GM21390 (cell line): ENCODE results near the gene SGMS1.
A peak's percentile ranks its signal among the peaks of the same experiment; 100 is the strongest.

ENCODE experiments used
- ATAC-seq: cut with Tn5 transposase; IDR thresholded peaks from one replicate; pipeline ENCODE4 v1.9.1; 2021; ENCODE audit not compliant: unreplicated experiment

SGMS1 gene

DNA sequence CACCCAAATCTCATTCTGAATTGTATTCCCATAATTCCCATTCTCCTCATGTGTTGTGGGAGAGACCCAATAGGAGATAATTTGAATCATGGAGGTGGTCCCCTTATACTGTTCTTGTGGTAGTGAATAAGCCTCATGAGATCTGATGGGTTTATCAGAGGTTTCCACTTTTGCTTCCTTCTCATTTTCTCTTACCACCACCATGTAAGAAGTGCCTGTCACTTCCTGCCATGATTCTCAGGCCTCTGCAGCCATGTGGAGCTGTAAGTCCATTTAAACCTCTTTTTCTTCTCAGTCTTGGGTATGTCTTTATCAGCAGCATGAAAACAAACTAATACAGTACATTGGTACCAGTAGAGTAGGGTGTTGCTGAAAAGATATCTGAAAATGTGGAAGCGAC is 274.2 kb downstream of the SGMS1 start:
- no peak for ATAC-seq

DNA sequence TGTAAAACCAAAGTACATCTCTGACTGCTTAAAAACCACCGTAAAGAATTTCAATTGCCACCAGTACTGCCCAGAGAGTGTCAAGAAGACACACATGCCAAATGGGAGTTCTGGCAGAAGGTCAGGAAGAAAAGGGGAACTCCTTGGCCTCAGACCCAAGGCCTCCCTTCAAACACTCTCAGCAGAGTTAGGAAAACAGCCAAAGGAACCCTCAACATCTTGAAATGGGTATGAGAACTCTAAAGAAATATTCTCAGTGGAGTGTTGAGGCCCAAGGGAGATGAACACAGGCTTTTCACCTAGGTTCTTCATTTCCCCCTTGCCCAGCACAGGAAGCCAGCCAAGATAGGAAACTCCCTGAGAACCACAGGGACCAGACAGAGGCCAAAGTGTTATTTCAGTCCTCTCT is 276.4 kb downstream of the SGMS1 start:
- peak; percentile 93 for ATAC-seq

DNA sequence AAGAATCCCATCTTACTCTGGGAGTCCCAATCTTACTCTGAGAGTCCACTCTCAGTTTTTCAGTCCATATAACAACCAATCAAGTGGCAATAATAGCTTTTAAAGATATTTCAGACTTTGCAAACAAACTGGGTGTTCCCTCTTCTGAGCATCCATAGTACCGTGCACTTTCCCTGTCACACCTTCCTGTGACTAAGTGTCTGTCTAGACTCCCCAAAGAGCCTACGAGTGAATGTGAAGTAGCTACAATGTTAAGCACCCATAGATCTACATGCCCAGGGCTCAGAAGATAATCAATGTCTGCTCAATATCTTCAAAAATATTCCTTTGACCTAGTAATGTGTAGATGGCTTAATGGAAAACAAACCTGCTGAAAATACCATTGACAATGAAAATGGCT is 276.8 kb downstream of the SGMS1 start:
- ATAC-seq = peak; percentile 26

DNA sequence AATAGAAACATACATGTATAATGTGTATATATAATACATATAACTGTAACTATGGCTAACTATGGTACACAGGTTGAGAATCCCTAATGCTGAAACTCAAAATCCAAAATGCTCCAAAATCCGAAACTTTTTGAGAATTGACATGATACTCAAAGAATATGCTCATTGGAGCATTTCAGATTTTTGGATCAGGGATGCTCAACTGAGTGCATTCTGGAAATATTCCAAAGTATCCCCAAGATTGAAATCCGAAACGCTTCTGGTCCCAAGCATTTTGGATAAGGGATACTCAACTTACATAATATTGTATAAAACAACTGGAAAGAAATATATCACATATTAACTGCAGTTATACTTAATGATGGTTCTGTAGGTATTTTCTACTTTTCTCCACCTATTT is 278.2 kb downstream of the SGMS1 start:
- no peak for ATAC-seq

GRCh38 chr10:50343702-50344331 is 279.9 kb downstream of the SGMS1 start:
- no peak for ATAC-seq

DNA sequence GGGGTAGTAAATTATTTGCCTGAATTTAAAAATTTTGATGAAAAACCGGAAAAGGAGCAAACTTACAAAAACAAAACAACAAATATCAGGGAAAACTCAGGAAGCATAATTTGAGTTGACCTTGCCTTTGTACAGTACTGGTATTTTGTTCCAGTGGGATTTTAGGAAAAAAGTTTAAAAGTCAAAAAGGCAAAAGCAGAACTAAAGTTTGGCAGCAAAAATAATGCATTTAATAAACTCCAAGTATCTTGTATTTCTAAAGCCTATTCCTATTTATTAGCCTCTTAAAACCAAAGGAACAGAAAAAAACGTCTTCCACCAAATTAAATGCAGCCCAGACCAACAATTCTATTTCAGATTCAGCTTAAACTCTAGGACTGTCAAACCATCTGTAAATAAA is 281.8 kb downstream of the SGMS1 start:
- no peak for ATAC-seq

DNA sequence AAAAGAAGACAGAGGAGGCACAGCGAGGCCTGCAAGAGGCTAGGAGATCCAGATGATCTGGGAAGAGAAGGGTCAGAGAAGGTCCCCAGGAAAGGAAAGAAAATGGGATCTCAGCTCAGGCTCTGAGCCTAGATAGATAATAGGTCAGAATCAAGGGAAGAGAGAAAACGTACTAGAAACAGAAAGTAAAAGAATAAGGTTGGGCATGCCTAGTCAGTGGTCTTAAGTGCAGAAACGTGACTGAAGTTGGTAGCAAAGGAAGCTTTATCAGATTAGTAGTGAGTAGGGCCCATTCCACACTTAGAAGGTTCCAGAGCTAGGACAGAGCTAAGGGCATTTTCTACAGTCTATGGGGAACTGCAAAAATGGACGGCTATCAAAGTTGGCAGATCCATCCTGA is 287.6 kb downstream of the SGMS1 start:
- ATAC-seq = peak; percentile 45

DNA sequence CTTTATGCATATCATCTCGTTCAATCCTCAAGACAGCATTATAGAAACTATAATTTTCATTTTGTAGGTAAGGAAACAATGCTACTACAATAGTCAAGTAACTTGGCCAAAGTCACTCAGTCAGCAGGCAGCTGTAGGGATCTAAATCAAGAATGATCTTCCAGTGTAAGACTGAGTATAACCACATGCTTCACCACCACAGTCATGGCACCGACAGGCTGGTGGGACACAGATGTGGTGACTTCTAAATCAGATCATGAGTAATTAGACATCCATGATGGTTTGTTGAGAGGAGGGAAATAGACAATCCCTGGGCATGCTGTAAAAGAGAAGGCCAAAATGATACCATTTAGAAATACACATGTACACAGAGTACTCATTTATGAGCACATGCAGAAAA is 288.4 kb downstream of the SGMS1 start:
- ATAC-seq = no peak

GRCh38 chr10:50334273-50334672 is 289.5 kb downstream of the SGMS1 start:
- ATAC-seq = no peak

DNA sequence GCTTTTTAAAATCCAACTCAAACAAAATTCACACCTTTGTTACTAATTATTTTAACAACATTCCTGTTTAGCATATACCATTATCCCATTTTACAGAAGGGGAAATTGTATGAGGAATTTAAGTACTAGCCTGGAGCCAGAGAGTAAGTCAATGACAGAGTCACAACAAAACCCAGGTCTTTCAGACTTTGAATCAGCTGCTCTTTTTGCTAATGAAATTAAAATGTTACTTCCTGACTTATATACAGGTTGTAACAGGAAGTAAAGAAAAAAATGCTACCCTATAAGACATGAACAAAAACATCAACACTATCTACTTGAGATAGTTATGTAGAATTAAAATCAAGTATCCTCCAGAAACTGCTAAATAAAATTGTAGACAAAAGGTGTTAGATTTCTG is 289.9 kb downstream of the SGMS1 start:
- ATAC-seq = no peak

GRCh38 chr10:50332108-50332842 is 291.5 kb downstream of the SGMS1 start:
- no peak for ATAC-seq

- ATAC-seq = no peak
These were observed 292.3 kb downstream of the SGMS1 start for GRCh38 chr10:50331486-50331885.

GRCh38 chr10:50326757-50327701 is 296.7 kb downstream of the SGMS1 start:
- no peak for ATAC-seq

GRCh38 chr10:50326172-50326555 is 297.6 kb downstream of the SGMS1 start:
- no peak for ATAC-seq

GRCh38 chr10:50325449-50326171 is 298.1 kb downstream of the SGMS1 start:
- ATAC-seq = peak; percentile 78

- ATAC-seq = no peak
These were observed 298.9 kb downstream of the SGMS1 start for GRCh38 chr10:50324680-50325393.

- ATAC-seq = no peak
These were observed 299.7 kb downstream of the SGMS1 start for GRCh38 chr10:50324046-50324445.

- ATAC-seq = no peak
These were observed 301.7 kb downstream of the SGMS1 start for GRCh38 chr10:50322077-50322476.

DNA sequence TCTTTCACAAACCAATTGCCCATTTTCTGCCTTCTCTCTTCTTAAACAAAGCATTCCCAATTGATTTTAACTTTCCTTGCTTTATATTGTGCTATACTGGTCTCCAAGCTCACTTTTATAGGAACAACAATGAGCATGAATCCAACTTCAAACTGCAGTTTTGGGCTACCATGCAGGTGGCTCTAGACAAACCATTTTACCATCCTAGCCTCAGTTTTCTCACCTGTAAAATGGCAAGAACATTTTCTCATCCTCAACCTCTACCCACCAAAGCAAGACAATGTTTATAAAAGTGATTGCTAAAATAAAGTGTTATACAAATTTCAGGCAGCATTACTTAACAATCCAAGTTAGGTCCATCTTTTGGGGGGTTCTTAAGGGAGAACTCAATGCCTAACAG is 305.6 kb downstream of the SGMS1 start:
- no peak for ATAC-seq
